OCI-LY7 (cell line): Measurements from ENCODE around the gene NCKAP1.

Experiments used
- EZH2phosphoT487 ChIP-seq: fragments of 200-600 bp; sonication (generic); IDR thresholded peaks from 2 replicates; pipeline ENCODE4 v1.6.1; 2018; ENCODE audit warnings: low read depth, borderline replicate concordance, mild to moderate bottlenecking, mixed run types, antibody characterized with exemption, low read length, moderate library complexity, mixed read lengths
- TF ChIP-seq, protein P1 (sequence below): fragments of 200-600 bp; sonication (generic); conservative IDR thresholded peaks from 2 replicates; pipeline ENCODE4 v1.5.1; 2014; ENCODE audit warnings: mild to moderate bottlenecking, antibody characterized with exemption, low read length, moderate library complexity, mixed read lengths

DNA sequence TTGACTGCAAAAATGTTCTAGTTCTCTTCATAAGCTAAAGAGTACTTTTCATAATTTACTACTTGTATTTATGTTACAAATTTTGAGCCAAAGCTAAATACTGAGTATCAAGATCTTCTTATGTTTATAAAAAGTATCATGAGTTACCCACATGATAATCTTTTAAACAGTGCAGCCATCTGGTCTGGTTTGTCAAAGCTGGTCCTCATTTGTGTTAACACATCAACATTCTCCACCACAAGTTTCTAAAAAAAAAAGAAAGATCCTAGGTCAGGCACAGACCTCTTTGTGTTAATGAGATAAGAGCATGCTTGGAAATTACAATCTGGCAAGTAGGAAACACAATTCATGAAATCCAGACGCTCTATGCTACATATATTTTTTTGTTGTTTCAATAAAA is 96.3 kb downstream of the NCKAP1 start:
- TF ChIP-seq, protein P1, sequence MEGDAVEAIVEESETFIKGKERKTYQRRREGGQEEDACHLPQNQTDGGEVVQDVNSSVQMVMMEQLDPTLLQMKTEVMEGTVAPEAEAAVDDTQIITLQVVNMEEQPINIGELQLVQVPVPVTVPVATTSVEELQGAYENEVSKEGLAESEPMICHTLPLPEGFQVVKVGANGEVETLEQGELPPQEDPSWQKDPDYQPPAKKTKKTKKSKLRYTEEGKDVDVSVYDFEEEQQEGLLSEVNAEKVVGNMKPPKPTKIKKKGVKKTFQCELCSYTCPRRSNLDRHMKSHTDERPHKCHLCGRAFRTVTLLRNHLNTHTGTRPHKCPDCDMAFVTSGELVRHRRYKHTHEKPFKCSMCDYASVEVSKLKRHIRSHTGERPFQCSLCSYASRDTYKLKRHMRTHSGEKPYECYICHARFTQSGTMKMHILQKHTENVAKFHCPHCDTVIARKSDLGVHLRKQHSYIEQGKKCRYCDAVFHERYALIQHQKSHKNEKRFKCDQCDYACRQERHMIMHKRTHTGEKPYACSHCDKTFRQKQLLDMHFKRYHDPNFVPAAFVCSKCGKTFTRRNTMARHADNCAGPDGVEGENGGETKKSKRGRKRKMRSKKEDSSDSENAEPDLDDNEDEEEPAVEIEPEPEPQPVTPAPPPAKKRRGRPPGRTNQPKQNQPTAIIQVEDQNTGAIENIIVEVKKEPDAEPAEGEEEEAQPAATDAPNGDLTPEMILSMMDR: no peak
- no peak for TF ChIP-seq EZH2phosphoT487
